AG10803 (cell line): ENCODE measurements around the gene CERS6.
A peak's percentile ranks its signal among the peaks of the same experiment; 100 is the strongest.

ENCODE experiments used
- DNase-seq: peaks from one replicate; pipeline ENCODE4 v3.0.0; 2010; ENCODE audit warnings: low read depth
- H3K4me3 ChIP-seq: 2 replicates; pipeline ENCODE4 v1.5.1; 2011; ENCODE audit warnings: mild to moderate bottlenecking, low read length, control low read depth
- TF ChIP-seq, protein P1 (sequence below): conservative IDR thresholded peaks from 2 replicates; pipeline ENCODE4 v1.5.1; 2011; ENCODE audit warnings: mild to moderate bottlenecking, low read length, control low read depth, inconsistent platforms

The CERS6 gene

DNA sequence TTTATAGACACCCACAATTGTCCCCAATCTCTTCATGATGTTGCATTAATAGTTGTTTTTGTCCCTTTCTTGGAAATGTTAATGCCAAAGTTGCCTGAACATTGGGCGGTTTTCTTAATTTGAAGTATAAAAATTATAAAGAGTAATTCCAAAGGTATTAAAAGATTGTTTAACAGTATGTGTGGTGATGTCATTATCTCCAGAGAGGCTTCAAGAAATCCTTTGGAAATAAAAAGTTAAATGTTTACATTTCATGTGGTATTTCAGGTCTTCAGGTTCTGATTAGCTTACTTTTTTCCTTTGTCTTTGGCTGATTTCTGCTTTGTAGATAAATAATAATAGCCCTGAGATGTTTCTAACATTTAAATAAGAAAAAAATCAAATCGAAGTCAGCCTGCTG, 317.1 kb downstream of the CERS6 start:
- H3K4me3 ChIP-seq, result no peak overlapping the region
- no peak for DNase-seq
- TF ChIP-seq, protein P1, sequence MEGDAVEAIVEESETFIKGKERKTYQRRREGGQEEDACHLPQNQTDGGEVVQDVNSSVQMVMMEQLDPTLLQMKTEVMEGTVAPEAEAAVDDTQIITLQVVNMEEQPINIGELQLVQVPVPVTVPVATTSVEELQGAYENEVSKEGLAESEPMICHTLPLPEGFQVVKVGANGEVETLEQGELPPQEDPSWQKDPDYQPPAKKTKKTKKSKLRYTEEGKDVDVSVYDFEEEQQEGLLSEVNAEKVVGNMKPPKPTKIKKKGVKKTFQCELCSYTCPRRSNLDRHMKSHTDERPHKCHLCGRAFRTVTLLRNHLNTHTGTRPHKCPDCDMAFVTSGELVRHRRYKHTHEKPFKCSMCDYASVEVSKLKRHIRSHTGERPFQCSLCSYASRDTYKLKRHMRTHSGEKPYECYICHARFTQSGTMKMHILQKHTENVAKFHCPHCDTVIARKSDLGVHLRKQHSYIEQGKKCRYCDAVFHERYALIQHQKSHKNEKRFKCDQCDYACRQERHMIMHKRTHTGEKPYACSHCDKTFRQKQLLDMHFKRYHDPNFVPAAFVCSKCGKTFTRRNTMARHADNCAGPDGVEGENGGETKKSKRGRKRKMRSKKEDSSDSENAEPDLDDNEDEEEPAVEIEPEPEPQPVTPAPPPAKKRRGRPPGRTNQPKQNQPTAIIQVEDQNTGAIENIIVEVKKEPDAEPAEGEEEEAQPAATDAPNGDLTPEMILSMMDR, result no peak

DNA sequence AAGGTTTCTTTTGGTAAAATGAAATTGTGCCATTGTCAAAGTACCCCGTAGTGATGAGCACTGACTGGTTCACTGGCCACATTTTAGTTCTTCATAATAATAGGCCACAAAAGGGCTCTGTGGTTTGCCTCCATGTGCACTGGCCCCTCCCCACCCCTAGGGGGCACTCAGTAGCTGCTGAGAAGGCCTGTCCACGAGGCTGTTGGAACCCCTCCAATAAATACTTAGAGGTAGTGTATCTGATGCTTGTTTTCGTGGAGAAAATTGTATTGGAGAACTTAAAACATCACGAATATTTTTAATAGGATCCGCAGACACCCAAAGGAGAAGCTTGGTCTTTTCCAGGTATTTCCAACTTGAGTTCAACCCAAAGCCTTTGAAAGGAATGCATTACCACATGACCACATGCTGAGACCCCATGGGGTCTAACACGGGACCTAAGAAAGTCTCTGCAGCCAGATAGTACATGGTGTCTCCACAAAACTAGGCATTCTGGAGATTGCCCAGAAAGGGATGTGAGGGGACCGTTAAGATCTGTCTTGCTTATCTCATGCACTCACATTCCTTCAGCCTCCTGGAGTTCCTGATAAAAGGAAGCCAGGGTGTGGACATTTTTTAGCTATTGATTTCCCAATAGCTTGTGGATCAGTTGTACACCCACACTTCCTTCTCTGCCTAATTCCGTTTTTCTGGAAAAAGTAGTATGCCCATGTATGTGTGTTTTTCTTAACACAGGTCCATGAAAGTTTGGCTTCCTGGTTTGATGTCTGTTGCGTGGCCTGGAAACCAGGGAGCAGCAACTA, 317.8 kb downstream of the CERS6 start:
- peak; percentile 71 for DNase-seq
- TF ChIP-seq, protein P1, result peak; percentile 93

DNA sequence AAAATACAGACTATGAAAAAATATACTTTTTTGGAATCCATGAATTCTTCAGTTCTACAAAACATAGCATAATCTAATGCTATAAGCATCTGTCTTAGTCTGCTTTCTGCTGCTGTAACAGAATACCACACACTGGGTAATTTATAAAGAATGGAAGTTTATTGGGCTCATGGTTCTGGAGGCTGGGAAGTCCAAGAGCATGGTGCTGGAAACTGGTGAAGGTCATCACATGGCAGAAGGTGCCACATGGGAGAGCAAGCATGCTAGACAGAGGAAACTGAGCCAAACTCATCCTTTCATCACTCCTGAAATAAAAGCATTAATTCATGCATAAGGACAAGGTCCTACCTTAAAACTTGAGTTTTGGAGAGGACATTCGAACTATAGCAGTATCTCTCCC, 319.8 kb downstream of the CERS6 start:
- H3K4me3 ChIP-seq, result no peak overlapping the region
- TF ChIP-seq, protein P1, result no peak
- DNase-seq, result no peak

More for the DNA sequence above, 317.8 kb downstream of the CERS6 start:
- no peak overlapping the region for H3K4me3 ChIP-seq

DNA sequence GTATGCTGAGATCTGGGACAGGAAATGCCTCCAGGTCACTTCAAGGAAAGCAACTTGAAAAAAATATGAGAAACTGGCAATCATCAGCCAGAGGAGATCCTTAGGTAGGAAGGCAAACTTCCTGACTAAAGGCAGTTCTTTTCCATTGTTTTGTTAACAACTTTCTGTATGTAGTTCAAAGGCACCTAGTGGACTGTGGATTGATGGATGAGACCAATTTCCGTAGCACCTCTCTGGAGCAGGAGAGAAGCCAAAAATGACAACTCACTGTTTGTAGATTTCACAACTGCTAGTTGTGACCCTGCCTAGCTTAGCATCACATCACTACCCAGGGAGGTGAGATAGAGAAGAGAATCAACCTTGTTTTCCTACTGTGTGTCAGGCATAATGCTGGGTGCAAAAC, 324.6 kb downstream of the CERS6 start:
- TF ChIP-seq, protein P1, result no peak
- DNase-seq, result no peak
- H3K4me3 ChIP-seq, result no peak overlapping the region

DNA sequence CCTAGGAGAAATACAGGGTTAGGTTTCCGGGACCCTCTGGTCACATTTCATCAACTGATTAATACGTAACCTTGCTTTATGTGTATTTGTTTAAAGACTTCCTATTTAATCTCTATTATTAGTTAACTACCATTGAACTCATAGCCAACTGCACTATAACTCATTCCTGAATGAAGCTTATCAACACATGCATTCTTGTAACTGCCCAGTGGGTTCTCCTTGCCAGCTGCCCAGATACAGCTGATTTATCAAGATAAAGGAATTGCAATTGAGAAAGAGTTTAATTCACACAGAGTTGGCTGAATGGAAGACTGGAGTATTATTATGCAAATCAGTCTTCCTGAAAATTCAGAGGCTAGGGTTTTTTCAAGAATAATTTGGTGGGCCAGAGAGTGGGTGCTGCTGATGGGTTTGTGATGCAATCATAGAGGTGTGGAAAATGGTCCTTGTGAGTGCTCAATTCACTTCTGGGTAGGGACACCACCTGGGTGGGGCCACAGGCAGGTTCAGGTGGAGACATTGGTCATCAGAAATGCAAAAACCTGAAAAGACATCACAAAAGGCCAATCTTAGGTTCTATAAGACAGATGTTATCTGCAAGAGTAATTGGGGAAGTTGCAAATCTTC, 325.2 kb downstream of the CERS6 start:
- no peak overlapping the region for H3K4me3 ChIP-seq
- TF ChIP-seq, protein P1, result no peak
- no peak for DNase-seq

DNA sequence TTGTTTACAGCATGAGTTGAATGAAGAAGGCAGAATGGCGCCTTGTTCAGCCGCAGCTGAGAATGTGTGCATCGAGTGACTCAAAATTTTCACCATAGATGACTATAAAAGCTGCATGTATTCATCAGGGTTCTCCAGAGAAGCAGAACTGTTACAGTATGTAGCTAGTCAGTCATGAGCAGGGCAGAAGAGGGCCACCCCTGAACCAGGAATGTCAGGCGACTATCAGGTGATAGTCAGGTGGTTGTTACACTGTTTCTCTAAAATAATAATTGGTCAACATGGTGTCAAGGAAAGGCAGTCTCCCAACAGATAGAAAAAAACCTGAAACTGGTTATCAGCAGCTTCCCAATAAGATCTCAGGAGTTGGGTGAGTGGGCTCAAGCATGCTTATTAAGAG, 326.2 kb downstream of the CERS6 start:
- TF ChIP-seq, protein P1, result no peak
- no peak for DNase-seq

DNA sequence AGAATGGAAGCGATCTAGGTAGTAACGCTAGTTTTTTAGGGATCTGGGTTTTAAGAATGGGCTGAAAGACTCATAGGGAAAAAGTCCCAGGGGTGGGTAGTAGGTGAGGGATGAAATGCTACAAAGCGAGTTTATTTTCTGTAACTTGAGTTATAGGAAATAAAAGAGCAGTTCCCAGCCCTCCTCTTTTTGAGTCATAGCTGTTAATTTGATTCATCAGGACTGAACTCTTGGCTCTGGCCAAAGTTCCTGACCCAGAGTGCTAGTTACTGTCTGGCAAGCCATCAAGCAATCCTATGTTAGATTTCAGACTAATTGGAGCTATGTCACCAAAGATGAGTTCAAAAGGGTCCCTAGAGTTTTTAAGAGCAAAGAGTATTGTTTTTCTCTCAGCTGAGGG, 328.9 kb downstream of the CERS6 start:
- H3K4me3 ChIP-seq, result no peak overlapping the region
- TF ChIP-seq, protein P1, result no peak
- no peak for DNase-seq

More for the DNA sequence above, 326.2 kb downstream of the CERS6 start:
- no peak overlapping the region for H3K4me3 ChIP-seq
